Measurements from ENCODE around the gene NTRK2.

The NTRK2 gene

DNA sequence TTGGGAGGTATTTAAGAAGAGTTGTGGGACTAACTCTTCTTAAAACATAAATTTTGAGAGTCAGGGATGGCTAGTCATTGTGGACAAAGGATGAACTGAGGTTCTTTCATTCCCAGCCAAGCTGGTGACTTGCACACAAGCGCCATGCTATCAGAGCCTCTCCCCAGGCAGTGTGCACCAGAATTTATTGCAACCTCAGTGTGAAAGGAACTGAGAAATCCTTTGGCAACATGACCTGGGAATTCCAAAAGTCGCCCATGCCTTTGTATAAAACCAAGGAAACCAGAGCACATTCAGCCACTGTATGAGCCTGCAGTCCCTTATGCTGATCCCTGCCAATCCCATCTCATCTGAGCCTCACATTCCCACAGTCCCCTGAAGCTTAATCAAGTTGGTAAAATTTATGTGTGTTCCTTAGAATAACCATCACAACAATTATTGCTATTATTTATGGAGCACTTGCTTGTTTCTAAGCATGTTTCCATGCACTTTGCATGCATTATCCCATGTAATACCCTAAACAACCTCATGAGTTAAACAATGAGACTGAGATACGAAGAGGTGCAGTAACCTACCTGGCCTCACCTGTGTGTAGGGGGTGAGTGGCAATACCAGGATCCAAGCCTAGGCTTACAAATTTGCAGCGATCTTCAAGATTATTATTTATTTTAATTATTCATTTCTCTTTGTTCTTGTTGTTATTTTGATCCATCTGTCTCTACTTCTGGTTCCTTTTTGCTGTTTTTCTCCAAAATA, 116.4 kb downstream of the NTRK2 start:
- no peak for DNase-seq

DNA sequence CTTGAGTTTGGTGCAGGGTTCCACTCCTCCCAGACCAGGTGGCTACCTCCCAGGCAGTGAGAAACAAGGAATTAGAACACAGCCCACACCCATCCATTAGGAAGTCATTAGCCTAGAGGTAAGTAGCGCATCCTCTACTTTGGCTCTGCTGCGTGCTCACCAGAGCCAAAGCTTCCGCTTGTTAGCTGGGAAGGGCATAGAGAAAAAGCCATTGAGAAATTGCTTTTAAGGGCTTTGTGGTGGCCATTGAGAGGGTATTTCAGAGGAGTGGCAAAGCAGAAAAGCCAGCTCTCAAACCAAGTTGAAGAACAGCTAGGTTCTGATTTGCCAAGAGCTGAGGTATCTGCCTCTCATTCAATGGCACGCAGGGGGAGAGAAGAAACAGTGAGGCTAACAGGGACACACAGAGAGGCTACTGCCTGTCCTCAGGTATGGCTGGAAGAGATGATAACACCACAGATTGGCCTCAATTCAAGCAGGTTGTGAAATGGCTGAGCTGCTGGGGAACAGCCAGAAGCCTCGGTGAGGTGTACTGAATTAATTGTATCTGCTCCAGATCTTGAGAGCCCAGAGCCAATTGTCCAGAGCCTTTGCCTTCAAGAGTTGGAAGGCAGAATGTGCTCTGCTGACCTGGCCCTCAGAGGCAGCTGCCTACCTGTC, 119.4 kb downstream of the NTRK2 start:
- DNase-seq, result no peak

- DNase-seq, result no peak
These were observed 119.9 kb downstream of the NTRK2 start for GRCh38 chr9:84789463-84789830.

DNA sequence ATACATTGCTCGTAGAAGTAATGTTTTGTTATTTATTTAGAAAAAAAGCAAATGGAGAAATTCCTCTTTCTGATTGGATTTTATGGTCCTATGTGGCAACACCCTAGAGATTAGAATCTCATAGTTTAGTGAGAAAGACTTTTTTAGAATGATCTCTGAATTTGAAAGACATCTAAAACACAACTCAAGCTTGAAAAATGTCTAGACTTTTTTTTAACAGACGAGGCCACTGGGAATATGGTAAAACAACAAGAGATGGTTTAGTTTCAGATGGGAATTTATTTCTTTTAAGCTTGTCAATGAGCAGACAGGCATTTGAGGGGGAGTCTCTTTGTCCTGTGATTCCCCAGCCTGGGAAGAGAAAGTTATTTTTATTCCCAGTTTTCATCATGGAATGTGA, 122.1 kb downstream of the NTRK2 start:
- no peak for DNase-seq

DNA sequence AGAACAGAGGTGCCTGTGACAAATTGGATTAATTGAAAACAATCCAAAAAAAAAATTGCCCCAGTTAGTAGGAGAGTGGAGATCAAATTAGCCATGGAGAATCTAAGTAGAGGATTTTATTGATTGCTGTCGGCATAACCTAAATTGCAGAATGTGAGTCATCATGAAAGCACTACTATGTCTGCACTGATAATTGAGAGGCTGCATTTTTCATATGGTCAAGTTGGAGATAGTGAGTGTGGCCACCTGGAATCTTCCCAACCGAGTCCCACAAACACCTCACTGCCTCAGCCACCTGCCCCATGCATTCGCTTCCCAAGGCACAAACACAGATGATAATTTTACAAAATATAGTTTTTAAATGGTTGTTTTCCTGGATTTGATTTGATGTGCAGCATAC, 123.7 kb downstream of the NTRK2 start:
- no peak for DNase-seq

- DNase-seq, result no peak
These were observed 125.6 kb downstream of the NTRK2 start for GRCh38 chr9:84794981-84795637.

- no peak for DNase-seq
These were observed 126.9 kb downstream of the NTRK2 start for GRCh38 chr9:84796404-84796803.

DNA sequence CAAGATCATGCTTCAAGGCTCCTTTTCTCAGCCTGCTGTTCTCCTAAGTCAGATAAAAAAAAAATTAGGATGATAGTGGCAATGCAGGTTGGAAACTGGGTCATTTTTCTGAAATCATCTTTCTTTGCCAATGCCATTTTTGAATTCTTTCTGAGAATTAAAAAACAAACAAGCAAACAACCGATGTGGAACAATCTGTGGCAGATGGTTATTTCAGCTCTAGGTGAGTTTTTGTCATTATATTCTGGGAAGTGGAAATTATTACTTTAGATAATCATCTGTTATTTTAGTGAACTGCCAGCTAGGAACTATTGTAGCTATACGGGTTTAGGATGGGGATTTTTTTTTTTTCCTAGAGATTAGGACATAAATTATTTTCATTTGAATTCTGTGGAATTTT, 129.7 kb downstream of the NTRK2 start:
- no peak for DNase-seq

DNA sequence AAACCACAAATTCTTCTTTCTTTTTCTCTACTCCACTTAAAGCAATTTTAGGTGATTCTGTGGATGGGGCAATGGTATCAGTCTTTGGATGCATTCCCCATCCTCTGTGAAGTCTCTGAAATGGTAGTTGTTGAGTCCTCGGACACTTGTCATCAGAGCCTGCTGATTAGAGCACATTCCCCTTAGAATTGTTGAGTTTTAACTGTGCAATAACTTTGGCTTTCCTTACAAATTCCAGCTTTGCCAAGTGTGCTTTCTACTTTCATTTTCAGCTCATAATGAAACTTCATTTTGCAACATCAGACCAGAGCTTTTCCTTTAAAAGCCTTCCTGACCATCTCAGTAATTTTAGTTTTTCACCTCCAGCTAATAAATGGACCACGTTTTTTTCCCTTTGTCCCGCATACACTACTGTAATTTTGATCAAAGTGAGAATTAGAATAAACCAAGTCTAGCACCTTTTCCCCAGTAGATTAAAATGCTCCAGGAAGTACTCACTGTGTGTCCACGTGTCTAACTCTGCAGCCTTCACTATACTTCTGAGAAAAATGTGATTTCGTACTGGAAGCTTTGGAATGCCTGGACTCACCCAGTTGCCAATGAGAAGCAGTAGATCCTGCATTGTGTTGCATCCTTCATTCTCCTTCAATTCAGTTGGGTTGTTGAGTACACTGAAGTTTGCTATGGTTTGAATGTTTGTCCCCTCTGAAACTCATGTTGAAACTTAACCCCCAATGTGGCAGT, 135.6 kb downstream of the NTRK2 start:
- no peak for DNase-seq

DNA sequence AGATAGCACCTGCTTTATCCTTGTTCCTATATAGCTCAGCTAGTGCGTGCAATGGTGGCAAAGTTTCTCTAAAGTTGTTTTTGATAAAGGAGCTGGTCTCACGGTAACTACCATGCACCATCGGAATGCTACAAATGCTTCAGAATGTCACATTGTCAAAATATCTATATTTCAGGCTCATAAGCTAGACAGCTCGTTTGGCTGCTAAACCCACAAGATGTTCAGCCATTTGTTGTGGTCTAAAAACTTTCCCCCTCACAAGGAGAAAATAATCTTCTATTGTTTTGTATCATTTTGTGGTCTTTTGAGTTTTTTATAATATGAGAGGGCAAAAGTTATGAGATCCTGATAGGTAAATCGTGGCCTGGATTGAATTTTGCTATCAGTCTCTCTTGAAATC, 137.9 kb downstream of the NTRK2 start:
- DNase-seq, result no peak

GRCh38 chr9:84807870-84808390, 138.4 kb downstream of the NTRK2 start:
- DNase-seq, result no peak

- no peak for DNase-seq
These were observed 138.9 kb downstream of the NTRK2 start for GRCh38 chr9:84808416-84808815.

GRCh38 chr9:84811072-84811750, 141.7 kb downstream of the NTRK2 start:
- DNase-seq, result no peak

DNA sequence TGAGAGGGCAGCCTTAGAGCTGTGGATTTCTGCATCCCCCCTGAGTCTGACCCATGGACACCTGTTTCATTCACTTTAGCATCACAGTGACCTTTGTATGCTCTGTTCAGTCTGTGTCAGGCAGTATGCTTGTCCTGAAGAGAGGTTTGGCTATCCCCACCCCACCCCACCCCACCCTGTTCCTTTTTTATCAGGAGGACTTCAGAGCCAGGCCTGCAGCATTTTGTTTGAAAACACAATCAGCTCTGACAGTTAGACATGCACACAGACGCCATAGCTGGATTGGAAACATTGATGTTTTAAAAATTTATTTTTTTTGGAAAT, 142.2 kb downstream of the NTRK2 start:
- no peak for DNase-seq

GRCh38 chr9:84812355-84812754, 142.8 kb downstream of the NTRK2 start:
- DNase-seq, result no peak

DNA sequence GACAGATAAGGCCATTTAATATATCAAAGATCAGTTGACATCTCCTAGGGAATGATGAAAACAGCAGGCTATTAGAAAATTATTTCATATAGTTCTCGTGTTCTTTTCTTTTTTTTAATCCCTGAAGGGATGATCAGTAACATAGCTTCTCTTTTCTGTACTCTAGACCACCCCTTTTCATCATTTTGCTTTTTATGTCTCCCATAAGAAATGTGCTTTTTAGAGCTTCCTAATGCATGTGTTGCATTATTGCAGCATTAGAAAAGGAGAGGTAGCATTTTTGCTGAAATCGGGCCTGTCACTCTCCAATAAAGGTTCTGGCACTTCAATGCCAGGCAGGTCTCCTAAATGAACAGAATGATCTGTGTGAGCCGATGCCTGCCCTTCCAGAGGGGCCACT, 143.3 kb downstream of the NTRK2 start:
- DNase-seq, result no peak

GRCh38 chr9:84815554-84815953, 146.0 kb downstream of the NTRK2 start:
- DNase-seq, result no peak

DNA sequence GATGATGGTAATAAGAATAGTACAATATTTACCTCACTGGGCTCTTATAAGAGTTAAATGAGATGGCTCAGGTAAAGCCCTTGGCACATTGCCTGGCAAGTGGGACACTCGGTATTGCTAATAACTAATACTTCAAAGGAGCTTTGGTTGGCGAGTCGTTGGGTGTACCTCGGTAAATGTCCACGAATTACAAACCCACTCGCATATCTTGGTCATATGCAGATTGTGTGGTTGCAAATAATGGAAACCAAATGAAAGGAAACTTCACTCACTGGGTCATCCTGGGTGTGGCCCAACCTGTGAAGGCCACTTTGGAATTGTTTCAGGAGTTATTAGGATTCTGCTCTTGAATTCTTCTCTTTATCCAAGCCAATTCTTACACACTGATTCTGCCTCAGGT, 147.5 kb downstream of the NTRK2 start:
- DNase-seq, result no peak

DNA sequence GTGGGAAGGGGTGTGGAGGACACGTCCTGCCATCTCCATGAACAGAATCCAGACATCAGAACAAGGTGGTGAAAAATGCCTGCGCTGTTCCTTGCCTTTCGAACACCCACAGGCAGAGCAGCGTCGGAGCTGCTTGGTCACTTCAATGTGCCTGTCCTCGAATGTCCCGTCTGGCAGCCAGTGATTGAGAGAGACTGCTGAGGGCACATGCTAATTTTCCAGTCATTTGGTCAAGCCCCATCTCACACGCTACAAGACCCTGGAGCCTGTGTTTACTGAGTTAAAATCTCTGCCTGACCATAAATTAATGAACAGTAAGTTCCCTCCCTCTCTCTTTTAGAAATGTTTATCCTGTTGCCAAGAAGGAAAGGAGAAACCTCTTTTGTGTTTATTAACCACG, 149.3 kb downstream of the NTRK2 start:
- DNase-seq, result no peak

DNA sequence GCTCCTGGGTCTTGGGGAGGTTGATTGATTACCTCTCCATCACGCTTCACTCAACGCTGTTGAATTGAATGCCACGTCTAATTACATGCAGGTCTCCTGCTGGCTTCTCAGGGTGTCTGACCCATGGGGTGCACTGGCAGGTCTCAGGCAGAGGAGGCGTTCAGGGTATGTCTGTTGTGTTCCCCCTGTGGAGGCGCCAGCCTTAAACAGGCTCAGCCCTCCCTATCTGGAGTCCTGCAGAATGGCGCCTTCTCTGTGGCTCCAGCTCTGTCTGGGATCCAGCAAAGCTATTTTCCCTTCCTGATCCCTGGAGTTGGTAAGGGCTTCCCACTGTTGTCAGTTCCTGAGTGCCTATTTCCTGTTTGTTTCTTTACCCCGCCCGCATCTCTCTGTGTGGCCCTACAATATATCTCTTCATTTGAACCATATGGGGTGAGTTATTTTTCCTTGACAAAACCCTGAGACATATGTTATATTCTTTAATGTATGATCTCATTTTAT, 150.0 kb downstream of the NTRK2 start:
- no peak for DNase-seq

GRCh38 chr9:84821431-84821830, 151.9 kb downstream of the NTRK2 start:
- no peak for DNase-seq

DNA sequence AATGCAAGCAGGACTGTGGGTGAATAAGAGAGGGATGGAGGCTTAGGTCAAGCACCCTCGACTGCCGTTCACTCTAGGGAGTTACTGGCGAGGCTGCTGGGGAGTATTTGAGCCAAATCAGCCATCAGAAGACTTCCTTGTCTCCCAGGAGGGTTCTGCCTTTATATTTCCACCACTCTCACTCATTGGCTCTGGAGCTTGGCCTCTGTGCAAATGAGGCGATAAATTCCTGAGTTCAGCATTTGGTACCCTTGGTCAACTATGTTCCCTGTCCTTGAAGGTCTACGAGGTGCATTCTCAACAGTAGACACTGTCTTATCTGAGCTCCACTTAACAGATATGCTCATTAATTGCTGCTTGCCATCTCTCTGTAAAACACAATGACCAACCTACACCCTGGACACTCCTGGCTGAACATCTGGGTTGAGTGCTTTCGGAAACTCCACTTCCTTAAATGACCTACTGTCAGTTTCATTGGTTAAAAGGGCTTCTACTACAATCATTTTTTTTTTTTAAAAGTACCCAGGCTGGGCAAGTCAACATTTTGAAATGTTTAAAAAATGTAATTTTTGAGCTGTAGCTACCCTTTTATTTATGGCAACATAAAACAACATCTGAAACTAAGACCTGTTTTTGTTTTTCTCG, 153.2 kb downstream of the NTRK2 start:
- no peak for DNase-seq
